ENCODE results near the gene RTN4.
"Not testable (repeated sequence)": the region's sequence is repeated elsewhere in the genome, so short reads cannot be mapped to it uniquely, and the experiment has no call there.

RTN4 gene

GRCh38 chr2:55006306-55006705 lies 43.9 kb downstream of the RTN4 start:
- DNase-seq (ENCODE audit: low spot score) = no peak

DNA sequence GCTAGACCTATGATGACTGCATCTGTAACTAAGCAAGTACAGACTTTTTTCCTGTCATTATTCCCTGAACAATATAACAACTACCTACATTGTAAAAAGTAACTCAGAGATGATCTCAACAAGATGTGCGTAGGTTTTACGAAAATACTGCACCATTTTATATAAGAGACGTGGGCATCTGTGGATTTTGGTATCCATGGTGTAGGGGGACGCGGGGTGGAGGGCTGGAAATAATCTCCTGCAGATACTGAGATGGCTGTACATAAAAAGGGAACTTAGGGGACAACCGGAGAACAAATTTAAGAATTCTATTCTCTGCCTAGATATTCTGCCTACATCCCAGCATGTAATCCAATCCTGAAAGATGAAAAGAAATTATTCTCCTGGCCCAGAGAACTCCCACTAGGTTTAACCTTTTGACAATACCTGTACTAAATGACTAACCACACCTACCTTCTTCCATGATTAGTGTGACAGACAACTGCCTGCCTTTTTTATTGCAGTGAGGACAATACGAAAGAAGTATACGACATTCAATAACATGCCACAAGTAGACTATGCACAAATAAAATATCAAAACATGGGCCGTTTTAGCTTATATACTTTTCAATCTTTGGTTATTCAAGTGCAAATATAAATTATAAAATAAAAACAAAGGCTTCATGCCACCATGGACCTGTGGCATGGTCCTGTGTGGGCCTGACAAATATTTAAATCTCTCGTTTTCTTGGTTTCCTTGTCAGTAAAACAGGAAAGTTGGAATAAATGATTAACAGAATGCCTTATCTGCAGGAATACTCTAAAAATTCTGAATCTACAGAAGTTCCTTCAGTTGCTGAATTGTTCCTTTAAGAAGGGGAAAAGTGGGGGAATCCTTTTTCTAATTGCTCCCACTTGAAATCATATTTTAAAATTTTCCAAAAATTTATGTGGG lies 46.3 kb downstream of the RTN4 start:
- no peak for DNase-seq (ENCODE audit: low spot score)

DNA sequence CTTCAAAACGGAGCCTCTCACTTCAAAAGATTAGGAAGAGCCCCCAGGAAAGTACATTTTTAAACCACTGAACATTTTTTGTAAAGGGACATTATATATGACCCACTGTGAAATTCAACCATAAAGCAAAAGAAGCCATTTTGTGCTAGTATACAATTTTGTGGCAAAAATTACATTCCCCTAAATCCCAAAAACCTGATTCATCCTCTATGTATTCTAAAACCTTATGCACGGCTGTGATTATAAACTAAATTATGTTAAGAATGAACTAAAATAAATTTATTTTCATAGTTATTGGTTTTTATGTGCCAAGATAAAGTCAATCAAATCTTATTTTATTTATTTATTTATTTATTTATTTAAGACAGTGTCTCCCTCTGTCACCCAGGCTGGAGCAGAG lies 48.5 kb downstream of the RTN4 start:
- DNase-seq (ENCODE audit: low spot score) = no peak

GRCh38 chr2:55000341-55000740 lies 49.9 kb downstream of the RTN4 start:
- DNase-seq (ENCODE audit: low spot score) = no peak

- no peak for DNase-seq (ENCODE audit: low spot score)
These were observed 51.1 kb downstream of the RTN4 start for GRCh38 chr2:54999182-54999581.

- no peak for DNase-seq (ENCODE audit: low spot score)
These were observed 52.4 kb downstream of the RTN4 start for GRCh38 chr2:54997826-54998225.

DNA sequence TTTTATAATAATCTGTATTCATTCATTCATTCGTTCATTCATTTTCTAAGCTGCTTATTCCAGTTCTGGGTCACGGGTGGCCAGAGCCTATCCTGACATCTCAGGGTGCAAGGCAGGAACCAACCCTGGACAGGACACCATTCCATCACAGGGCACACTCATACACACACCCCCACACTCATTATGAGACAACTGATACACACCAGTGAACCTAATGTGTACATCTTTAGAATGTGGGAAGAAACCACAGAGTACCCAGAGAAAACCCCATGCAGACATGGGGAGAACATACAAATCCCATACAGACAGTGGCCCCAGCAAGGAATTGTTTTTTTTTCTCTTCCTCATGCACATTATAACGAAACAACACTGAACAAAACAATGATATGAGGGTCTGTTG lies 54.7 kb downstream of the RTN4 start:
- DNase-seq (ENCODE audit: low spot score) = no peak

DNA sequence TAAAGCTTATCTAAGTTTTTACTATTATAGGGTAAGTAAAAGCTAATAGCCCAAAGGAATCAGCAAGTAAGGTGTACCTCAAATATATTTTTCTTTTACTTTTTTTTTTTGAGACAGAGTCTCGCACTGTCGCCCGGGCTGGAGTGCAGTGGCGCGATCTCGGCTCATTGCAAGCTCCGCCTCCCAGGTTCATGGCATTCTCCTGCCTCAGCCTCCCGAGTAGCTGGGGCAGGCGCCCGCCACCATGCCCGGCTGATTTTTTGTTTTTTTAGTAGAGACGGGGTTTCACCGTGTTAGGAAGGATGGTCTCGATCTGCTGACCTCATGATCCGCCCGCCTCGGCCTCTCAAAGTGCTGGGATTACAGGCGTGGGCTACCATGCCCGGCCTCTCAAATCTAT lies 59.6 kb downstream of the RTN4 start:
- DNase-seq (ENCODE audit: low spot score) = not testable (repeated sequence)

DNA sequence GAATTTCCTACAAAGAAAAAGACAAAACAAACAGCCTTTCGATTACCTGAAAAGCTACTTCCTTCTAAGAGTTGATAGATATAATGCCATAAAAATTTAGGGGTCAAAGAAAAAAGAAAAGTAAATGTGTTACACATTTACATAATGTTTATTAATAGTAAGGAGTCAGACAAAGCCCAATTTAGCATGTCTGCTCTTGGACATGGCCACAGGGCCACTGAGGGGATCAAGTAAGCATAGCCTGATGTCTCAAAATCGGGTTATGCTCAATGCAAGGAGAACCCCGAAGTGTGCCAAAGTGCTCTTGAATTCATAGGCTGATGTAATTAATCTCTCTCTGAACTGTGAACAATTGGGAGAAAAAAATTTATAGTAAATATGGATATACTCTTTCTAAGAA lies 61.6 kb downstream of the RTN4 start:
- DNase-seq (ENCODE audit: low spot score) = no peak

DNA sequence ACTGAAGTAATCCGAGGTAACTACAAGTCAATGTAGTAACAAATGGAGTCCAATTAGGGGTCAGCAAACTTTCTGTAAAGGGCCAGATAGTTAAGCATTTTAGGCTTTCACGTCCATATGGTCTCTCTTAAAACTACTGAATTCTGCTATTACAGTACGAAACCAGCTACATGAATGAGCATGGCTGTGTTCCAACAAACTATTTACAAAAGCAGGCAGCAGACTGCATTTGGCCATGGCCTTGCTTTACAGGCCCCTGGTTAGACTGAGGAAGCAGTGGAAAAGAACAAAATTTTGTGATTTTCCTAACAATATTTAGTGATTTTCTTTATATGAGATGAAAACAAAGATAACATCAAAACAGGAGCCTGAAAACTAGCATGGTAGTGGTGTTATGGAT lies 64.0 kb downstream of the RTN4 start:
- no peak for DNase-seq (ENCODE audit: low spot score)

DNA sequence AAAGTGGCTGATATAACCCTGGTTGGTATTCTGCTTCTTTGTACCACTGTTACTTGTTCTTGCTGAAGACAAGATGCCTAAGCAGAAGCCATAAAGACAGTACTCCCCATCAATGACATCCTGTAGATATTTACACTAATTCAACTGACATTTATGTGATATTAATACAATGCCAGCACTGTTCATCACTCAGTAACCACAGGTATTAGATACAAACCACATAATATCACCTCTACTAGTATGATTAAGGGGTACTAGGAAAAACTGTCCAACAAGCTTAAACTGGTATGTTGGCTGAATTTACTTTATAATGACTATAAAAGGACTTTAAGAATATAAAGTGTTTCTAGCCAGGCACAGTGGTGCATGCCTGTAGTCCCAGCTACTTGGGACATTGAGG lies 65.8 kb downstream of the RTN4 start:
- DNase-seq (ENCODE audit: low spot score) = no peak

DNA sequence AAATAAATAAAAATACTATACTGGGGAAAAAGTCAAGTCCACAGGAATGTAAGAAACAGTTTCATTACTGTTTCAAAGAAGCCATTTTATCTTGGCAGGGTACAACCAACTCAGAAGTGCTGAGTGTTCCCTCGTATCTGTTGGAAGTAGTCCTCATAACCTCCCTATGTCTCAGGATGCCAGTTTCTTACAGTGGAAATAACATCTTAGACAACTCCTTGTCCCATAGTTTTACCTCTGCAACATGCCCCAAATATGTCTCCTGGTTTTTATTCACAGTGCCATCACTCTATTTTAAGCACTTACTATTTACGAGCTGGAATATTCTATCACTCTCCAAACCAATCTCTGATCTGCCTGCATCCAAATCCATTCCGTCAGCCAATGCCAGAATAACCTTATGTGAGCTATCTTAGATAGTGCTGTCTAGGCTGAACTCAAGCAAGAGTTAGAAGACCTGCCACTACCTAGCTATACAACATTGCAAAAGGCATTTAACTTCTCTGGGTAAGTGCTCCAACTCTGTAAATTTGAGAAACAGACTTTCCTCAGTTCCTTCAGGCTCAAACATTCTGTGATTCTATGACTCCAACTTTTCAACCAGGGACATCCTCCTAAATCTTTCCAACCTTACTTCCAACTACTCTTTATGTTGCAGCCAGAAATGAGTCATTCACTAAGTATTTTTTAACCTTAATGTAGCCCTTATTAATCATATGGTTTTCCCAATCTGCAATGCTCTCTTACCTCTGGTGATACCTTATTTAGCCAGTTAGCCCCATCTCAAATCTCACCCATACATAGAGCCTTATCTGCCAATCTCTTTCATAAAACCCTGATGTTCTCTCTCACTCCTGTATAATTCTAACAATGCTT lies 66.7 kb downstream of the RTN4 start:
- DNase-seq (ENCODE audit: low spot score) = no peak

DNA sequence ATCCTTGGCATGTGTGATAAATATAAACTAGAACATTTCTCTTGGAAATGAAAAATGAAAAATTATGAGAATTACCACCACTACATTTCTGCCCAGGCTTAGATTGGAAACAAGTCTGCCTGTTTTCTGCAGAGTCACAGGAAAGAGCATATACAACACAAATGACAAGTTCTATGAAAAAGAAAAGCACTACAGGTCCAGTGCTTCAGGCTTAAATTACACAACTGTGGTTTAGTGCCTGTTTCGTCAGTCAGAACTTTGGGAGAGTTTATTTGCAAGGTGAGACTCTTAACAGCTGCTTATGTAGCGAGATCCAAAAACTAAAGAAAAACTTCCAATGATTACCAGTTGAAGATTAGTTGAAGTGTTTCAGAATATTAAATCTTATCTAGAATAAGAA lies 68.9 kb downstream of the RTN4 start:
- DNase-seq (ENCODE audit: low spot score) = no peak

GRCh38 chr2:54979321-54980044 lies 70.8 kb downstream of the RTN4 start:
- DNase-seq (ENCODE audit: low spot score) = no peak

DNA sequence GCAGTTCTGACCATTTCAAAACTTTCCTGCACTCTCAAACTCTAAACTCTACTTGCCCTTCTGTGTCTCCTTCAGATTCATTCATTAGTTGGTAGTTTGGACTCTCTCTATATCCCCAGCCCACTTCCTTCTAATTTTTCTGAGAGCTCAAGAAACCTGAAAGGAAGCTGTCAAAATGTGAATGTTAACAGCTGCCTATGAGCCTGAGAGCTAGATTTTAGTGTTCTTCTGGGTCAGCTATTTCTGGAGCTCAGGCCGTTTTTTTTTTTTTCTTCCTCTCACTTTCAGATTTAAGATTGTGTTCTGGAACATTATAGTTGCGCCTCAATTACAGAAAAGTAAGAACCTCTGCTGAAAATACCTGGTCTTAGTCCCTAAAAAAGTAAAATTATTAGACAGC lies 73.1 kb downstream of the RTN4 start:
- DNase-seq (ENCODE audit: low spot score) = no peak

DNA sequence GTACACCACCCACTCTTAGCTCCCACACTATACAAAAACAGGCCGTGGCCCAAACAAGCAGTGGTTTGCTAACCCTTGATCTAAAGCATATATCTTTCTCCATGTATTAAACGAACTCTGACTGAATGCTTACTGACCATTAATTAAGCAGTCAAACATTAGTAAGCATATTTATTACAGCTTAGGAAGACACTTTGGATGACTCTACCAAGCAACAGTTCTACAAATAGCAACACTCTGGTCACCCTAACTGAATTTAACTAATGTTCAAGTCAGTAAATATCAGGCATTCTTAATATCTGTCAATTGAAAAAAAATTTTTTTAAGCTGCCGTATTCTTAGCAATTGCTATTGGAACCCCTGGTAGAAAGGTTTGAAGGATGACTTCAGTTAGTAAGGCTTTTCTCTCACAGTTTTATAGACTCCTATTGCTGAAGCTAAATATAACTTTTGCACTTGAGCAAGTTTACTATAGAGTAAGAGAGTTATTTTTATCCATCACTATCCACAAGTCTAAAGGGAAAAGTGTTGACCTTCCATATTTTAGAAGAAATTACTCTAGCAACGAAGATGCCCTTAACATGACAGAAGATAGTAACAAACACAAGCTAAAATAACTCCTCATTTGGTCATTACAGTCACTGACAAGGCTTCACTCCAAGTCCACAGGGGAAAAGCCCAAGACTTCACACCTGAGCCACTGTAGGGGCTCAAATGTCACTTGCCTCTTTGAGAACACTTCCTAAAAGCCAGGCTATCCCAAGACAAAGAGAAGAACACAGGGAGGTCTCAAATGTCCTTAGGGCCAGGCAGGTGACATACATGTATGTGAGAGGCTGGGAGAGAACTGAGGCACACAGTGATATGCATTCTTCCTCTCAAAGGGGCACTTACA lies 74.4 kb downstream of the RTN4 start:
- no peak for DNase-seq (ENCODE audit: low spot score)

- no peak for DNase-seq (ENCODE audit: low spot score)
These were observed 75.1 kb downstream of the RTN4 start for GRCh38 chr2:54975175-54975574.

GRCh38 chr2:54969940-54970338 lies 80.3 kb downstream of the RTN4 start:
- DNase-seq (ENCODE audit: low spot score) = no peak

GRCh38 chr2:54969295-54969939 lies 80.8 kb downstream of the RTN4 start:
- DNase-seq (ENCODE audit: low spot score) = no peak

DNA sequence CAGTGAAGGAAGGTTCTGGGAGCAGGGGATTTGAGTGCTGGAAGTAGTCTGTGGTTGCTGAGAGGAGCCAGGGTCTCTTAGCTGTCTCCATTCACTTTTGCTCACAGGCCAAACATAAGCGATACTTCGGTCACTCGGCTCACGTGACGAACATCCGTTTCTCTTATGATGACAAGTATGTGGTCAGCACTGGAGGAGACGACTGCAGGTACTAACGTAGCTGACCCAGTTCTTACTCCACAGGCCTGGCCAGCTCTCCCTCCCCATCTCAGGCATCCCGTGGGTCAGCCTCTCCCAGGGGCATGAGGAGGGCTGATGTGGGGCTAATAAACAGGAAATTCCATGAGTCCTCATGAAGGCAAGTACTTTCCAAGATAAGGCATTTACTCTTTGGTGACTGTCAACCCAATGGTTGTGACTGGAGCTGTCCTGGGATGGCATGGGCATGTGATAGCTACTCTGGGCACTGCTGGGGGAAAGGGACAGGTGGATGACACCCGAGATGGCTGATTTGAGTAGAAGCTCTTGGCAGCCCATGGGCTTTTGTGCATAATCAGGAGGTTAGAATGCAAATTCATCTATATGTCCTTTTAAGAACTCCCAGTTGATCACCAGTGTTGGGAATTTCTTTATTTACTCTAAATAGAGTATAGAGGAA lies 81.6 kb downstream of the RTN4 start:
- no peak for DNase-seq (ENCODE audit: low spot score)

Measured in hematopoietic multipotent progenitor cell treated with erythropoietin and hydrocortisone succinate and interleukin-3 and kit ligand, for 15 days (in vitro differentiated cells).